ENCODE results near the gene CARMIL3. TPM values are rescaled to one million over a fixed set of nuclear protein-coding genes. Genes with fewer than 3 reads are reported as not detected.
"Not testable (repeated sequence)": the region's sequence is repeated elsewhere in the genome, so short reads cannot be mapped to it uniquely, and the experiment has no call there.

CARMIL3 gene
- polyA plus RNA-seq, 3 donors = 0.10 to 0.56 (median 0.52) TPM

DNA sequence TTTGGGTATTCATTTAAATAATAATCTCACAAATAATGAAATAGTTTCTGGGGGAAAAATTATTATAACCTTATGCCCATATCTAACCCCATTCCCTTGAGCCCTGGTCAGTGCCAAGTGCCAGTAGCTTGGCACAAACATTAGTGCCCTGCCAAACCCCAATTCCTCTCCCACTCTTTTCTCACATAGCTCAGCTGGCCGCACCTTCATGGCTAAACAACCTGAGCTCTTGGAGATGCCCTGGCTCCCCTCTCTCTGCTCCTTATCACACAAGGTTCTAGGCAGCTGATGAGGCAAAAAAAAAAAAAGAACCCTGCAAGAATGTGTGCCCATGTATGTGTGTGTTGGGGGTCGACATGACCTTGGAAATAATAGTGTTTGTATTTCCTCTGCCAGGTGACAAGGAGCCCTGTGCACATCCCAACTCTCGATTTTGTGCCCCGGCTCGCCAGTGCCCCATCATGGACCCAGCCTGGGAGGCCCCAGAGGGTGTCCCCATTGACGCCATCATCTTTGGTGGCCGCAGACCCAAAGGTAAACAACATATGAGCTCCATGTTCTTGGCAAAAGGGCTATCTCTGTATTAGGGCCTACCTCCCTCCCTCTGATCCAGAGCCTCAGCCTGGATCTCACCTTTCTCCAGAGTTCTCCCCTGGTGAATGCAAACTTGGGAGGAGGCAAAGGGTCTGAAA lies 50.7 kb downstream of the CARMIL3 start:
- H3K27ac ChIP-seq (ENCODE audit: low read depth, low read length) = no peak overlapping the region
- WGBS, 3 donors = 78 to 93% (median 90%) methylated on average over 7 of the region's 7 CpGs

DNA sequence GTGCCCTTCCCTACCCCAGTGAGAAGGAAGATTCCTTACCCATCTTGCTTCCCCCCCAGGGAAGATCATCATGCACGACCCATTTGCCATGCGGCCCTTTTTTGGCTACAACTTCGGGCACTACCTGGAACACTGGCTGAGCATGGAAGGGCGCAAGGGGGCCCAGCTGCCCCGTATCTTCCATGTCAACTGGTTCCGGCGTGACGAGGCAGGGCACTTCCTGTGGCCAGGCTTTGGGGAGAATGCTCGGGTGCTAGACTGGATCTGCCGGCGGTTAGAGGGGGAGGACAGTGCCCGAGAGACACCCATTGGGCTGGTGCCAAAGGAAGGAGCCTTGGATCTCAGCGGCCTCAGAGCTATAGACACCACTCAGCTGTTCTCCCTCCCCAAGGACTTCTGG lies 51.6 kb downstream of the CARMIL3 start:
- H3K27ac ChIP-seq (ENCODE audit: low read depth, low read length) = no peak overlapping the region
- WGBS, 3 donors = 92 to 95% (median 93%) methylated on average over 13 of the region's 13 CpGs

DNA sequence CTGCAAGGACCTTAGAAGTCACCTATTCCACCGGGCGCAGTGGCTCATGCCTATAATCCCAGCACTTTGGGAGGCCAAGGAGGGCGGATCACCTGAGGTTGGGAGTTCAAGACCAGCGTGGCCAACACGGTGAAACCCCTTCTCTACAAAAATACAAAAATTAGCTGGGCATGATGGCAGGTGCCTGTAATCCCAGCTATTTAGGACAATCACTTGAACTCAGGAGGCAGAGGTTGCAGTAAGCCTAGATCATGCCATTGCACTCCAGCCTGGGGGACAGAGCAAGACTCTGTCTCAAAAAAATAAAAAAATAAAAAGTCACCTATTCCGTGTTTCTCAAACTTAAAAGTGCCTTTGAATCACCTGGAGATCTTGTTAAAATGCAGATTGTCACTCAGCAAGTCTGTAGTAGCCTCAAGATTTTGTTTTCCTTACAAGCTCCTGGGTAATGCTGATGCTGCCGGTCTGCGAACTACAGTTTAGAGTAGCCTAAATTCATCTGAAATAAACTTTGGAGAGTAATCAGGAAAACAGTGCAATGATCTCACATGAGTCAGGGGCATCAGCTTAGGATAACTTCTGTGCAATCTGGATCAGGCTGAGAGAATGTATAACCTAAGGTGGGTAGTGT lies 53.9 kb downstream of the CARMIL3 start:
- H3K27ac ChIP-seq (ENCODE audit: low read depth, low read length) = not testable (repeated sequence)
- 93 to 95% (median 94%) methylated on average over 8 of the region's 8 CpGs for WGBS, 3 donors

DNA sequence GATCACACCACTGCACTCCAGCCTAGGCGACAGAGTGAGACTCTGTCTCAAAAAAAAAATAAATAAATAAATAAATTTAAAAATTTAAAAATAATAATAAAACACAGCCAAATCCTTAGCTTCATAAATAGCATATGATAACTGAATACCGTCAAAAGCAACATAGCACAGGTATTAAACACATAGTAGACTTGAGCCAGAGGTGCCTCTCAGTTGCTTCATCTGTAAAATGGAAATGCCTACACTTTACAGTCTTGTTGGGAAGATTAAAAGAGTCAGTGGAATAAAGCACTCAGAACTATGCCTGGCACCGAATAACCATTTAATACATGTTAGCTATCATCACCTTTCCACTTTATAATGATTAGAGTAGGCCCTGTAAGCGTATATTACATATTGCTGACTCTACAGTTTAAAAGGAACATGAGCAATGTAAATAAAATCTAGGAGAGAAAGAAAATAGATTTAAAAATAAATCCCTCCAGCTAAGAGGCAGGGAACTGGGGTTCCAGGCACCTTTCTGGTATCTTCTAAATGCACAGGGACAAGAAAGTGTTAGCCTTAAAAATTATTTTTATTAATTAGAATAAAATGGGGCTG lies 55.0 kb downstream of the CARMIL3 start:
- 80 to 93% (median 85%) methylated on average over 4 of the region's 4 CpGs for WGBS, 3 donors
- H3K27ac ChIP-seq (ENCODE audit: low read depth, low read length) = no peak overlapping the region

DNA sequence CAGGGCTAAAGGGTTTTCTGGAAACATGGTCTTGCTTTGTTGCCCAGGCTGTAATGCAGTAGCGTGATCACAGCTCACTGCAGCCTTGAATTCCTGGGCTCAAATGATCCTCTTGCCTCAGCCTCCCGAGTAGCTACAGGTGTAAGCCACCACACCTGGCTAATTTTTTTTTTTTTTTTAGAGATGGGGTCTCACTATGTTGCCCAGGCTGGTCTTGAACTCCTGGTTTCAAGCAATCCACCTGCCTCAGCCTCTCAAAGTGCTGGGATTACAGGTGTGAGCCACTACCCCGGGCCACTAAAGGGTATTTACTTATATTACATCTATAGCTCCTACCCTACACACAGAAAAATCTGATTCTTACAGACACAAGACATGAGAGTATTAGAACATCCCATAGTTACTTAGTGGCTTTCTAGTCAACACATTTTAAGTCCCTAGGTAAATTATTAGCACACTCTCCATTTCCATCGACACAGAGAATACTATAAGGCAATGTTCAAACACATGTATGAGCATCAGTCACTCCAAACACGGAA lies 56.6 kb downstream of the CARMIL3 start:
- H3K27ac ChIP-seq (ENCODE audit: low read depth, low read length) = no peak overlapping the region
- WGBS, 3 donors = 37 to 54% (median 50%) methylated on average over 5 of the region's 5 CpGs

DNA sequence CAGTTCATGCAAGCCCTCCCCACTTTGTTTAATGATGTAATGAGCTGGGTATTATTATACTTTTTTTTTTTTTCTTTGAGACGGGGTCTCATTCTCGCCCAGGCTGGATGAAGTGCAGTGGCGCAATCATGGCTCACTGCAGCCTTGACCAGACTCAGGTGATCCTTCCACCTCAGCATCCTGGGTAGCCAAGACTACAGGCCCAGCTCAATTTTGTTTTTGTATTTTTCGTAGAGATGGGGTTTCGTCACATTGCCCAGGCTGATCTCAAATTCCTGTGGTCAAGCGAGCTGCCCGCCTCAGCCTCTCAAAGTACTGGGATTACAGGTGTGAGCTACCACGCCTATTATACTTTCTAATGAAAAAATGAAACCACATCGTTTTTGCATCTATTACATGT lies 58.3 kb downstream of the CARMIL3 start:
- no peak overlapping the region for H3K27ac ChIP-seq (ENCODE audit: low read depth, low read length)
- WGBS, 3 donors = 72 to 79% (median 76%) methylated on average over 9 of the region's 9 CpGs

DNA sequence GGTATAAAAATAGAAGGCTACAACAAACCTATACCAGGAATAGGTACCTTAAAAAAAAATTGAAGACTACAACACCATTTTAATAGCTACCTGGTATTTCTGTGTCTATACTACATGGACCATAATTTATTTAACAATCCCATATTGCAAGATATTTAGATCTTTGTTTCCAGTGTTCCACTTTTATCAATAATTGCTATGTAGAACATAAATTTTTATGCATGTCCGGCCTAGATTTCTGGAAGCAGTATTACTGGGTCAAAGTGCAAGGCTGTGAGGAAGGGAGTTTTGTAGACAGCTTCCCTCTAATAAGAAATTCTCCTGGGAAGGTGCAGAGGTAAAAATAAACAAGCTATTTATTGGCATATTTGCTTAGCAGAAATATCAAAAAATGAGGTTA lies 58.7 kb downstream of the CARMIL3 start:
- H3K27ac ChIP-seq (ENCODE audit: low read depth, low read length) = no peak overlapping the region
- WGBS, 3 donors = 11 to 71% (median 40%) methylated on average over 1 of the region's 1 CpG

DNA sequence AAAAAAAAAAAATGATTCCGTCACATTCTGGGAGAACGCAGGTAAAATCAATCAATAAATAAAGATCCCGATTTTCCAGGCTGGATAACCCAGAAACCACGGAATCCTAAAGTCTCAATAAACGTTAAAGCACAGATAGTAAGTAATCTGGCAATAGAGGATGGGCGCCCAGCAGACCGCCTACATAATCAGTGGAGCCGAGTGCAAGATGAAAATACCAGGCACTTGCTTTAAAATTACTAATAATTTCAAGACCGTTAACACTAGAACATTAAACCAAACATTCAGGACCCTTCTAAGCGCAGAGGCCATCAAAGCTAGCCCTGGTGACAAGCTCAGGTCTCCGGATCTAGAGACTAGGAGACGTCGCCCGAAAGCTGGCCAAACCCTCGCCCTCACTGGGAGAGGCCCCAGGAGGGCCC lies 61.6 kb downstream of the CARMIL3 start:
- H3K27ac ChIP-seq (ENCODE audit: low read depth, low read length) = peak overlapping the region; percentile 99
- 12 to 24% (median 23%) methylated on average over 15 of the region's 15 CpGs for WGBS, 3 donors

DNA sequence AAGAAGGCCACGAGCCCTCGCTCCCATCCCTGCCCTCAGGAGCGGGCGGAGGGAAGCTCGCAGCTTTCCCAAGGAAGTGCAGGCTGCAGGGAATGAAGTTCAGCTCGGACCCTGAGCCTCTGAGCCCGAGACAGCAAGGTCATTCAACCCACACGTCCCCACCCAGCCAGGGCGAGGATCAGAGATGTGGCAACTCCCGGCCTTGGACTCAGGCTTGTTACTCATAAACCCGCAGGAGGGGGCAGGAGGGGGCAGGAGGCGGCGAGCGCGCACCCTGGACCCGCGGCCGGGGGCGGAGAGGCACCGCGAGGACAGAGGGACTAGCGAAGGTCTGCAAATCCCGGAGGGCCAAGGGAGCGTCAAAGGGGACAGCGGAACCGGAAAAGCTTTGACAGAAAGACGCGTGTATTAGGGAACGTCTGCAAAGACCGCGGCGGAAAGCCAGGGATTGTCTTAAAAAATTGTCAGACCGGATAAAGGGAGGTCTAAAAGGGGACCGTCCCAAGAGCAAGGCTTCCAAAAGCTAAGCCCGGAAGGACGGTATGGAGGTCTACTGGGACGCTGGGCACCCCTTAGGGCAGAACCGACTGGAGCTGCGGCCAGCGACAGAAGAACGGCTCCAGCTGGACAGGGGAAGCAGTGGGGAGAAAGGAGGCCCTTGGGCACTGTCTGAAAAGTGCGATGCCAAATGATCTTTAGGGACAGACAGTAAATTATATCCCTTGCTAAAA lies 62.2 kb downstream of the CARMIL3 start:
- peak overlapping the region; percentile 99 for H3K27ac ChIP-seq (ENCODE audit: low read depth, low read length)
- WGBS, 3 donors = 0 to 2% (median 1%) methylated on average over 42 of the region's 42 CpGs

DNA sequence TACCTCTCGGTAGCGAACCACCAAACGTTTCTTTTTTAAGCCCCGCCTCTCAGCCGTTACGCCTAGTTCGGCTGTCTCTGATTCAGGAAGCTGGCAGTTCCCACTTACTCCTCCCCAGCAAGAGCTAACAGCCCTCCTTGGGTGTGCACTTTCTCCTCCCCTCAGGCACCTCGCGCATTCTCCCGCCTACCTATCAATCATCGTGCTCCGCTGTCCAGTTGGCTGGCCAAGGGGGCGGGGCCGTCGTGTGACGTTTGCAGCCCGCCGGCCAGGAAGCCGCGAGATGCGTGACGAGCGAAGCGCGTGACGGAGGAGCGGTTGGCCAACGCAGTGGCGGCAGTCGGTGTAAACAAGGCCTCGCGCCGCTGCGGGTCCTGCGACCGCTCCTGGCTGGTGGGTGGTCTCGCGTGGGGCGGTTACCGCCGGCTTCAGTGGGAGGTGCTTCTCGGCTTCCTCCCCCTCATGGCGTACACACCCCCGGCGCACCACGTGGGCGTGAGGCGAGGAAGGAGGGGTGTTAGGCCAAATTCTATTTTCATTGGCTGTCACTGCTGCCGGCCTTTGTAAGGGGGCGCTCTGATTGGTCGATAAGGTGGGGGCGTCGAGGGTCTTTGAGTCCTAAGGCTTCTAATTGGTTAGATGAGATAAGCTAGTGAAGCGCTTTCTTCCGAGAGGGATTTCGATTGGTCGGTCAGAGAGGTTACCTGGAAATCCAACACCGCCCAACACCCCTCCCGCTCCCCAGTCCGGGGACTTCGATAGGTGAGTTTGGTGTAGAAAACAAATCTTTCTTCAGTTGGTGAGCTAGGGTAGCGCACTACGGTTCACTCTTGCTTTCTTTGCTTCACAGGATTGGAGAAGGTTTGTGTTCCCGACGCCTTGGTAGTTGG lies 63.0 kb downstream of the CARMIL3 start, which contains the start of the genes DCAF11 and NRL:
TSS of gene DCAF11 (plus strand) at position 246 of the 890 bp plus-strand sequence. CDS start 818 bp downstream, outside the sequence.
TSS of gene NRL (minus strand) at position 418 of the 890 bp plus-strand sequence. CDS start 32,101 bp downstream, outside the sequence.
- peak within 1 kb of the TSS; percentile 99 for H3K27ac ChIP-seq (ENCODE audit: low read depth, low read length)
- WGBS, 3 donors = 0% methylated on average over 65 of the region's 65 CpGs

DNA sequence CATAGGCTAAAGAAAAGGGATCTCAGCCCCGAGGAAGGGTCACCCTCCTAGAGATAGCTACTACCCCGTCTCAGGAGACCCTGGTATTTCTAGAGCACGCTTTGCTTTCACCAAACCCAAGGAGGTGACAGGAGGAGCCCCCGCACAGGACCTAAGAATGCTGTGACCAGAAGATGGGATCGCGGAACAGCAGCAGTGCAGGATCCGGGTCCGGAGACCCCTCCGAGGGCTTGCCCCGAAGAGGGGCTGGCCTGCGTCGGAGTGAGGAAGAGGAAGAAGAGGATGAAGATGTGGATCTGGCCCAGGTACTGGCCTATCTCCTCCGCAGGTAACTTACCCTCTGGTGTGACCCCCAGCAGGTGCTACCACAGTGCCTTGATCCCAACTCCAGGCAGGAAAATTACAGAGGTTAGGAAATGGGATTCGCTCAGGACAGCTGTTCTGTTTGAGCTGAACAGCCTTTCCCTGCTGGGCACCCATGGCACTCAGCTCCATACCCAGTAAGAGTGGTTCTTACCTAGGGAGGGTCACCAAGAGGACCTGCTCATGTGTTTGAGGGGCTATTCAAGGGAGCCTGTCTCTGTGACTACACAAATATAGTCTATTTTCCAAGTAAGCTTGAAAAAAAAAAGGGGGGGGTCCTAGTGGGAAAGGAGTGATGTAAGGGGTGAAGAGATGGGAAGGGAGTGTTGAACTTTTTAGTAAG lies 63.8 kb downstream of the CARMIL3 start:
- WGBS, 3 donors = 0 to 5% (median 1%) methylated on average over 14 of the region's 14 CpGs
- no peak overlapping the region for H3K27ac ChIP-seq (ENCODE audit: low read depth, low read length)

DNA sequence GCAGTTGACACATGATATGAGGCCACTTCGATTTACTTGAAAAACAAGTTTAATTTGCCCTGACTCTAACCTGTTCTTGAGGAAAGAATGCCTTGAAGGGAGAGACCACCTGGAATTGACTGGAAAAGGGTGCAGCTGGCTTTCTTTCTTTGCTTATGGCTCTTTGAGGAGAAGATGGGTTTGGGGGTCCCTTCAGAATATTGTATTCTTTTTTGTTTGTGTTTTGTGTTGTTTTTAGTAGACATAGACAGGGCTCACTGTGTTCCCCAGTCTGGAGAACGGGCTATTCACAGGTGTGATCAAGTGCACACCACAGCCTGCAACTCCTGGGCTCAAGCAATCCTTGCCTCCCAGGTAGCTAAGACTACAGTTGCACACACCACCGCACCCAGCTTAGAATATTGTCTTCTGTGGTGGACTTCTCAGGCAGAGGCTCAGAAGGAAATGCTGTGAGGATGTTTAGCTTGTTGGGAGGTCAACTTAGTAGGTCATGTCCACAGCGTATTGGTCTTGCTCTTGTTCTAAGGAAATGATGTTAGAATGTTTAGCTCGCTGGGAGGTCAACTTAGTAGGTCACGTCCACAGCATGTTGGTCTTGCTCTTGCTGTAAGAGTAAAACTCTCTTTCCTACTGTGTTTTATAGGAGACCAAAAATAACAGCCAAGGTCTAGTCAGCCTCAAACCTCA lies 64.5 kb downstream of the CARMIL3 start:
- WGBS, 3 donors = 40 to 81% (median 80%) methylated on average over 6 of the region's 6 CpGs
- H3K27ac ChIP-seq (ENCODE audit: low read depth, low read length) = no peak overlapping the region

DNA sequence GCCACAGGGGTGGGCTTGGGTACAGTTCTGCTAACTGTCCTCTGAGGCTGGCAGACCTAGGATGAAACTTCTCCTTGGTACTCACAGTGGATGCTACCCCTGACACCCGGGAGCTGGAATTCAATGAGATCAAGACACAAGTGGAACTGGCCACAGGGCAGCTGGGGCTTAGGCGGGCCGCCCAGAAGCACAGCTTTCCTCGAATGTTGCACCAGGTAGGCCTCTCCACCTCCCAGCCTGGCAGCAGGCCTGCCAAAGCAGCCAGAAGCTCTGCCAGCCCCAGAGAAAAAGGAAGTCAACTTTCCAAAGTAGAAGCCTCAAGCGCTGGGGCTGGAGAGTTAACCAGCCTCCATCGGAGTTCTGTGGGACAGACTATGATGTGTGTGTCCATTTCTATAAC lies 65.4 kb downstream of the CARMIL3 start:
- 49 to 96% (median 95%) methylated on average over 6 of the region's 6 CpGs for WGBS, 3 donors
- no peak overlapping the region for H3K27ac ChIP-seq (ENCODE audit: low read depth, low read length)

All from adipose tissue (tissue), 3 donors.